Activated gamma-delta T cell treated with anti-CD3 and anti-CD28 coated beads, Interleukin-2, amount 50 U/mL, for 16 hours (primary cell): ENCODE data around the gene MLYCD.

Experiments
- DNase-seq: peaks from one replicate; pipeline ENCODE4 v3.0.0-alpha.2; 2020; ENCODE audit warnings: low read depth

The MLYCD gene

DNA sequence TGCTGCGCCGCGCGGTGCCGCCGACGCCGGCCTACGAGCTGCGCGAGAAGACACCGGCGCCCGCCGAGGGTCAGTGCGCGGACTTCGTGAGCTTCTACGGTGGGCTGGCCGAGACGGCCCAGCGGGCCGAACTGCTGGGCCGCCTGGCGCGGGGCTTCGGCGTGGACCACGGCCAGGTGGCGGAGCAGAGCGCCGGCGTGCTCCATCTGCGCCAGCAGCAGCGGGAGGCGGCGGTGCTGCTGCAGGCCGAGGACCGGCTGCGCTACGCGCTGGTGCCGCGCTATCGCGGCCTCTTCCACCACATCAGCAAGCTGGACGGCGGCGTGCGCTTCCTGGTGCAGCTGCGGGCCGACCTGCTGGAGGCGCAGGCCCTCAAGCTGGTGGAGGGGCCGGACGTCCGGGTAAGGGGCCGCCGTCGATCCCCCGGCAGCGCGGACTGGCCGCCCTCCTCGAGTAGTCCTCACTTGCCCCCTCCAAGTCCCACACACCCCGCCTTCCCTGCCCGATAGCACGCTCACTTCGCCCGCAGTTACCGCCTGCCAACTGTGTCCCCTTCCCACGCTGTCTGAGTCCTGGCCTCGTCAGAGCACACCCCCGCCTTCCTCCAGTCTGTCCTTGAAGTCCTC lies 470 bp downstream of the MLYCD start:
- DNase-seq = peak; percentile 40

DNA sequence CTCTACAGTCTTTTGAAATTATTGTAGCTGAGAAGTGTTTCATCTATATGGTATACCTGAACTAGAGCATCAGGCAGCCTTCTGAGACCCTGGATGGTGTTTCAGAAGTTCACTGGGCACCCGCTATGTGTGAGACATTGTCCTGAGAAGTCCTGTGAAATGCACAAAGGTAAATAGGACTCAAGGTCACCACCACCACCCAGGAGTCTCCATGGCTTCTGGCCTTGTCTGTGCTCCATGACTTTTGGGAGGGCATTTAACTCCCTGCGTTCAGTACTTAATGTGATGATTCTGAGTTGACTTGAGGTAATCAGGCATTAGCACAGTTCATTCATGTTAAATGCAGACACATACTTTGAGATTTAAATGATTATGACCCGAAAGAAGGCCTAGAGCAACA lies 1.1 kb downstream of the MLYCD start:
- no peak for DNase-seq

DNA sequence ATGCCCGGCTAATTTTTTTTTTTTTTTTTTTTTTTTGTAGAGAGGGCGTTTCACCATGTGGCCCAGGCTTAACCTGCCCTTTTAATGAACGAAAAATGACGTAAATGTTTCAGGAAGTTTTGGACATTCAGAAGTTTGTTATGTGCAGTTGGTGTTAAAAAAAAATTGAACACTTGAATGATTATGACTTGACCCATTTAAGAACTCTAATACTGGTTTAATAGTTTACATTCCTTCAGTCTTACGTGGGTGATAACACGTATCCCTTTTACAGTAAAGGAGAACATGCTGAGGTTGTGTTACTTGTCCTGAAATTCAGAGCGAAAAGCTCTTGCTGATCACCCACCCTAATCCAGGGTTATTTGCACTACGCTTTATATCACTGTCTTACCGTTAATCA lies 1.7 kb downstream of the MLYCD start:
- DNase-seq = no peak

DNA sequence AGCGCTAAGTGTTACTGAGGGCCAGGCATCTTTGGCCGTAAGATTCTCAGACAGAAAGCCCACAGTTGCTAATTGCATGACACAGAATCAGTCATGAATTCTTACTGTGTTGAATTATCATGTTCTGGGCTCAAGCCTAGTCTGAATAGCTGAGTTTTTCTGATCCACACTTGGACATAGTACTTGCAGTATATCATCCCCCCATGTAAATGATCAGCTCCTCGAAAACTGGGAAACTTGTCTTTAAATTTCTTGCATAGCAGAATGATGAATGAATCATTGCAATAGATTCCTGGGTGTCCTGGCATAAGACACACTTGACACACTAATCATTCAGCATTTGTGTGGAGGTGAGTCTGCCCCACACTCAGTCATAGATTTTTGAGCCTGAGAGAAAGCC lies 2.2 kb downstream of the MLYCD start:
- DNase-seq = no peak

DNA sequence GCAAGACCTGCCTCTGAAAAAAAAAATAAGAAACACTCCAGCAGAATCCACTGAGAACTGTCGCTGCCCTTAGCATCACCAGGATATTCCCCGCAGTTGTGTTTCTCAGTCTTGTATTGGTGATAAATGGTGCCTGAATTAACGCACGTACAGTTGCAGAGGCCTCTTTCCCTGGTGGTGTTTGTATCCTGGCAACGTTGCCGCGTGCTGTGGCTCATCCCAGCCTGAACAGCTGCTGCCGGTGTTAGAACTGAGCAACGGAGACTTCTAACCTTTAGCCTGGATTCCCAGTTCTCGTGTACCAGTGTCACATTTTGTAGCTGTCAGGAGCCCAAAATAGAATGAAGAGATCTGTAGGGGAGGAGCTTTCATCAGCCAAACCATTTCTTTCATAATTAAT lies 4.8 kb downstream of the MLYCD start:
- DNase-seq = no peak

DNA sequence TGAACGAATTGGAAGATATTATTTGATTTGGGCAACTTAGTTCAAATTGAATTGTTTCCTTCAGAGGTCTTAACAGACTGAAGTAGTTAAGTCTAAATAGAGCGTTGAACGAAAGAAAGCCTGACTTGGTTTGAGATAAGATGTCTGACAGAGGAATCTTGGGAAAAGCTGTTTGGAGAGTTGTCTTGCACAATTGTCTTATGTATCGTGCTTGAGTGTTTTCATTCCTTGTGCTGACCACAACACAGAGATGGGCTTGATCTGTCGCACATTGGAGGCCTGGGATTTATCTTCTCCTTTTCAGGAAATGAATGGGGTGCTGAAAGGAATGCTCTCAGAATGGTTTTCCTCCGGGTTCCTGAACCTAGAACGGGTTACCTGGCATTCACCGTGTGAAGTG lies 7.8 kb downstream of the MLYCD start:
- DNase-seq = no peak

DNA sequence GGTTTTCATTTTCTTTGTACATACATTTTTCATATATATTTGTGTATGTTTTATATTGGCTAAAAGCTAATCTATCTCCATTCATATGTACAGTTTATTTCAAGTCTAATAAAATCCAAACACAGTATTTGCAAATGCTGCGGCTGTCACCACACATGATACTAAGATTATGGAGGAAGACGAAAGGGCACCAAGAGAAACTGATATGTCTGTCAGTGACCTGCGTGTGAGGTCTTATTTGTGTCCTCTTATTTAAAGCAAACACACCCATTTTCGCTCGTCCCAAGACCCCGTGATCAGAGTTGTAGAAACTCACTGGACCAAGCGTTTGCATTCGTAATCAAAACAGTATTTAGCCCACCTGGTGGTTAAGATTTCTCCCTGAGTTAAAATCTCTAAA lies 8.2 kb downstream of the MLYCD start:
- DNase-seq = no peak

DNA sequence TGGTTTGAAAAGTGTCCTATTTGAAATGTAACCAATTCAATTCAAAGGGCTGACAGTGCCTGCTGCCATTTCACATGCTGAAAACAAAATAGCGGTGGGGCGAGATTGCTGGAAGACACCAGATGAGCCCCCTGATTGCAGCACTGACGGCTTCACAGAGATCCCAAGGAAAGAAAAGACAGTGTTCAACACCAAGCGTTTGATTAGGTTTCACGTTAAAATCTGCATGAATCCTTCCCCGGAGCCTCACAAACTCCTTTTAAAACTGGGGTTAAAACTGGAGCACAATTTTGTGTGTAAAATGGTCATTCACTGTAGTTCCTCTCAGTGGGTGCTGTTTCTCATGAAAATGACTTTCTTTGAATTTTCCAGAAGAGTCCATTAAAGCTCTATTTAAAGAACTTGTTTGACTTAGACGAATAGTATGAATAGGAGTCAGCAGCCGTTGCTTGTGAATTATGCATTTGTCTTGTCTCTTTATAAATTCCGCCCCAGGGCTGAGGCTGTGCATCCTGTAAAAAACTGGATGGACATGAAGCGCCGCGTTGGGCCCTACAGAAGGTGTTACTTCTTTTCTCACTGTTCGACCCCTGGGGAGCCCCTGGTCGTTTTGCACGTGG lies 8.8 kb downstream of the MLYCD start:
- no peak for DNase-seq

DNA sequence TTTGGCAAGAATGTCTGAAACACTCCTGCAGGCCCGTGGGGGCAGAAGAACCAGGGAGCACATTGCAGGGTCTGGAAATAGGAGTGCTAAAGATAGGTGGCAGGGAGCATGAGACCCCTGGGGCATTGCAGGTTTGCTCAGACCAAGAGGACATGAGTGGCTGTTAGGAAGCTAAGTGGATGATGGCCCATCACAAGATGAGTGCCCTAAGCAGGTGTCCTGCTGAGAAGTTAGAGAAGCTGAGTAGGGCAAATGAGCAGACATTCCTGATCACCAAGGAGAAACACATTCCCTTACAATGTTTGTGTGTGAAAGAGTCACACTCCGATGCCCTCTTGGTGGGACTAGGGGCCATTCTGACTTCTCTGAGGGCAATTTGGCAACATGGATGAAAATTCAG lies 9.9 kb downstream of the MLYCD start:
- DNase-seq = no peak

DNA sequence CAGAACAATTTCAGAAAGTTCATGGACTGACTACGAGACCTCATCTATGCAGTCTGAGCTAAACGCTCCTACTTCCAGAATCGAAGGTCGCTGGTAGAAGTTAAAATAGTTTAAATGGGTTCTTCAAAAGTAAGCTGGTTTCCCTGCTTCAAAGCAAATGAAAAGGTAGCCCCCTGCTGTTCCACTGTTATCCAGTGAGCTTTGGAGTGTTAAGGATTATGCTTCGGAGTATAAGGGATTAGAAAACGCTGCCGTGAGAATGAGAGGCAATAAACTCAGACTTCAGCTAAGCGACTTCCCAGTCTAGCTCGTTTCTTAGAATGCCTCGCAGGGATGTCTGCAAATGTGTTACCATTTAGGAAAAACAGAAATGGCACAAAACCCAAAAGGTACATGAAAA lies 12.4 kb downstream of the MLYCD start:
- no peak for DNase-seq

DNA sequence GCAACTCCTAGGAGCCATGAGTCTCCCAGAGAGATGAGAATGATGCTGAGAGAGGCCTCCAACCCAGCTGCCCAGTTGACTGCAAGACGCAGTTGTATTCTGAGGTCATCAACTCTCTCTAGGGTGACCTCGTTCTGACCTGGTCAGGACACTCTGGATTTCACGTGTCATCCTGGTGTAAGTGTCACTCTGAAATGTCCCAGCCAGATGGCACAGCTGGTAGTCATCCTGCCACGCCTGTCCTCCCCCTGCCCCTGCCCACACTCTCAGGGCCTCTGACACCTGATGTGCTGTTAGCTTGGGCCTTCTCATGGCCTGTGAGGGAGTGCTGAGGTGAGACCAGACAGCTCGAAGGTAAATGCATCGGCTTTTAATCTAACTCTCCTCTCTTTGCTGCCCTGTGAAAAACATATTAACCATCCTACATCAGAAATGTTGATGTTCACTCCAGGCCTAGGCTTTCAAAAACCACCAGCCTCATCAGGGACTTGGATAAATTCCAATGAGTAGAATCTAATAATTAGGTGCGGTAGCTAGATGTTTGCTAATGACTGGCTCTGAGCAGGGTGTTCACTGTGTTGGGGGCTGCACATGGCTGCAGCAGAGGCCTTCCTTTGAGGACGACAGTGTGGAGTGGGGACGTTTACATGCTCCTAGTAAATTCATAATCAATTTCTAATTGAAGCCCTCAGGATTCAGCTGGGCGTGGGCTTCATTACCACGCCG lies 13.8 kb downstream of the MLYCD start:
- DNase-seq = no peak

DNA sequence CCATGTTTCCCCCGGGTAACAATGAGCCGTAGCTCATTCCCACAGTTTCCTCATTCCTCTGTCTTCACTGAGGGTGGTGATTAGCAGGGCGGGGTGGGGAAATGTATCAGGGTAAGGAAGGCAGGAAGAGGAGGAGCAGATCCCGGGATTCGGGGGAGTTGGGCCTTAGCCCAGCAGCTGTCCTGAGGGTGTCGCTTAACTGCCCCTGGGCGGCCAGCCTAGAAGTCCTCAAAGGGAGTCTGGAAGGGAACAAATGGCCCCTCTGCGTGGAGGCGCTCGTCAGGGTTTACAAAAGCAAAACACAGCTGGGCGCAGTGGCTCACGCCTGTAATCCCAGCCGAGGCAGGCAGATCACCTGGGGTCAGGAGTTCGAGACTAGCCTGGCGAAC lies 14.3 kb downstream of the MLYCD start:
- no peak for DNase-seq

DNA sequence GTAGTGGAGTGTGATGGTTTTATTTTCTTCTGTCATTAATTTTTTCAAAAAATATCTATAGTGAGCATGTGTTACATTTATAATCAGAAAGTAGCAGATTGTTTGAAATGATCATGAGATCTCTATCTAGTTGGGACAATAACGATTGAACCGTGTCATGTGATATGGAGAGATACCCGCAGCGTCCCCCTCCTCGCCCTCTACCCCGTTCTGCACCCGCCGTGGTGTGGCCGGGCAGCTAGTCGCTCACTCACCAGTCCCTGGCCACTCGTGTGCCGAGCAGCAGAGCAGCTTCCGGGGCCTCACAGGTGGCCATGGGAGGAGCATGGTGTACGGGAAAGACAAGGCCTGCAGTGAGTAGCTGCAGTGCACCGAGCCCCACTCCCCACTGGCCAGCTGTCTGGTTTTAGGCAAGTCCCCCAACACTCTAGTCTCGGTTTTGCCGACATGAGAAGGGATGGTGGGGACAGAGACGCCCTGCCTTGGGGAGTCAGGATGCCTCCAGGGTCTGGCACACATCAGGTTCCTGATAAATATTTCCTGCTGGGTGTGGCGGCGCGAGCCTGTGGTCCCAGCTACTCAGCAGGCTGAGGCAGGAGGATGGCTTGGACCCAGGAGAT lies 15.3 kb downstream of the MLYCD start:
- no peak for DNase-seq

DNA sequence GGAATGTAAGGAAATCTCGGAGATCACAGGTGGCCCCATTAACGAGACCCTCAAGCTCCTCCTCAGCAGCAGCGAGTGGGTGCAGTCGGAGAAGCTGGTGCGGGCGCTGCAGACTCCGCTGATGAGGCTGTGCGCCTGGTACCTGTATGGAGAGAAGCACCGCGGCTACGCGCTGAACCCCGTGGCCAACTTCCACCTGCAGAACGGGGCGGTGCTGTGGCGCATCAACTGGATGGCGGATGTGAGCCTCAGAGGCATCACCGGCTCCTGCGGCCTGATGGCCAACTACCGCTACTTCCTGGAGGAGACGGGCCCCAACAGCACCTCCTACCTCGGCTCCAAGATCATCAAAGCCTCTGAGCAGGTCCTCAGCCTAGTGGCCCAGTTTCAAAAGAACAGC lies 16.2 kb downstream of the MLYCD start:
- no peak for DNase-seq

DNA sequence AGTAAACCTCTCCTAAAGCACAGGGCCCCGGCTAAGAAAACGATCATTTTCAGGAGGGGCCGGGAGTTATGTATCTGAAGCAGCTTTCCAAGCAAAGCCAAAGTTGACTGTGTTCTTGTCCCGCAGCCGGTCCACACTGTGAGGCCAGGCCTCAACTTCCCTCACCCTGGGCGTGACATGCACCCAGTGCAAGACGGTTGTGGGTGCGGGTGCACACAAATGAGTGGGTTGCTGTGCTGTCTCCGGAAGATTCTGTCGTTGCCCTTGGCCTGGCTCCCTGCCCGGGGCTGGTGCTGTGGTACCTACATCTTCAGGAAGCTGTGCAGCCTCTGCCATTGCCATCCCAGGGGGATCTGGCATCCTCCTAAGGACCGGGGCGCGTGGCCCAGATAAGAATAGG lies 16.6 kb downstream of the MLYCD start:
- no peak for DNase-seq

DNA sequence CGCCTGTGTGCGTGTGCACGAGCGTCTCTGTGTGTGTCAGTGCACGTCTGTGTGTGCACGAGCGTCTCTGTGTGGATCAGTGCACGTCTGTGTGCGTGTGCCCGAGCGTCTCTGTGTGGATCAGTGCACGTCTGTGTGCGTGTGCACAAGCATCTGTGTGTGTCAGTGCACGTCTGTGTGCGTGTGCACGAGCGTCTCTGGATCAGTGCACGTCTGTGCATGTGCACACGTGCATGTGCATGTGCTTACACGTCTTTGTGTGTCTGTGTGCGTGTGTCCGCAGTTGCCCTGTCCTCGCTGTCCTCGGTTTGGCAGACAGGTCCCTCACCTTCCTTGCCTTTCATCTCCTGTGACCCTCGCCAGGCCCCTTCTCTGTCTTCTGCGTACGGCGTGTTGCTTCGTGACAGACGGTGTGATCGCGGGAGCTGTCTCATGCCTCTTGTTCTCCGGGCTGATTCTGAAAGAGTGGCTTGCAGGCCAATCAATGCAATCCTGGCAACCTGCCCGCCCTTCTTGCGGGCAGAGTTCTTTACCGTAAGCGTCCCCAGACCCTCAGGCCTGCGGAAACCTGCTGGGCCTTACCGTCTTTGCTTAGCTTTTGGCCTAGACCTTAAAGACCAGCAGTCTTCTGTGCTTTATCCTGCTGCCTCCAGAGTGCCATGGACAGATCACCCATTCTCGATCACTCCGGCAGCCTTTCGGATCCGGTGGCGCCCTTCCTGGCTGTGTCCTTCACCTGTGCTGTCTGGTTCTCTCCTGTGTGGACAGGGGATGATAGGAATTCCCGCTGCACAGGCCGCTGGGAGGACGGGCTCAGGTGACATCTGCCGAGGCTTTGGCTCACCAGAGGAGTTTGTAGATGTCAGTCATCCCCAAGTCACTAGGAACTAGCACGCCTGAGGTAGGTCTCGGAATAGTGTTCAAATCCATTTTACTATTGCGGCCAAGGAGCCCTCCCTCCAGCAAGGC lies 18.5 kb downstream of the MLYCD start:
- DNase-seq = no peak

DNA sequence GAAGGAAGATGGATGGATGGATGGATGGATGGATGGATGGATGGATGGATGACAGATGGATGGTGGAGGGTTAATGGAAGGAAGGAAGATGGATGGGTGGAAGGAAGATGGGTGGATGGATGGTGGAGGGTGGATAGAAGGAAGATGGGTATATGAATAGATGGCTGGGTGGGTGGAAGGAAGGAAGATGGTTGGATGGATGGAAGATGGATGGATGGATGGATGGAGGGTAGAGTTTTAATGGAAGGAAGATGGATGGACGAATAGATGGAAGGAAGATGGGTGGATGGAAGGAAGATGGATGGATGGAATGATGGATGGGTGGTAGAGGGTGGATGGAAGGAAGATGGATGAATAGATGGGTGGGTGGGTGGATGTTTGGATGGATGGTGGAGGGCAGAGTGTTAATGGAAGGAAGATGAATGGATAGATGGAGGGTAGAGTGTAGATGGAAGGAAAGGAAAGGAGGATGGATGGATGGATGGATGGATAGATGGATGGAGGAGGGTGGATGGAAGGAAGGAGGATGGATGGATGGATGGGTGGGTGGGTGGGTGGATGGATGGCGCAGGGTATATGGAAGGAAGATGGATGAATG lies 22.1 kb downstream of the MLYCD start:
- DNase-seq = no peak

DNA sequence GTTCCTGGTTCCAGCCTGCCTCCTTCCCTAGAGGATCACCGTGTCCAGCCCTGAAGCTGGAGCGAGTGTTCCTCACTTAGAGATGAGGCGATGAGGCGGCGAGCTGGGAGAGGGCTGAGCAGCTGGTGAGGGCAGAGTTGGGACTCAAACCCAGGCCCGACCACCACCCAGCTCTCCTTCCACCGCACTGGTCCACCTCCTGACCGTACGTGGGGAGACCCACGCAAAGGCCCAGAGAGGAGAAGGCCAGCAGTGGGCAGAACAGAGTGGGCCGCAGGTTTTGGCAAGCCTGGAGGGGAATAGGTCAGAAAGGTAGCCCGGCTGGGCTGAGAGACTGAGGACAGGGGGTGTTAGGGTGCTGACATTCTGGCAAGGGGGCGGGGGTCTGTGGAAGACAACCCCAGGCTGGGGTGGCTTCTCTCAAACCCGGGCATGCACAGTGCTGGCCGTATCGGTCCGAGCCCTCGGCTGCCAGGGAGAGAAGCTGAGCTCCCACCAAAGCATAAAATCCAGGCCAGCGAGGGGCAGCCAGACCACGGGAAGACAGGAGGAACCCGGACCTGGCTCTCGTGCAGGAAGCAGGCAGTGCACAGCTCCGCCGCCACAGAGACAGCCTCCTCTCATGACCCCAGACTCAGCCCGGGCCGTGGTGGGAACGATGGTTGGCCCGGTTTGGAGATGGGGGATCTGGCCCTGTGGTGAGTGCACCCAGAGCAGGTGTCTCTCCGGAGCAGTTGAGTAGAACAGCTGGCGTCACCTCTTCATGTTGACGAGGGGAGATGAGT lies 24.9 kb downstream of the MLYCD start:
- DNase-seq = no peak

DNA sequence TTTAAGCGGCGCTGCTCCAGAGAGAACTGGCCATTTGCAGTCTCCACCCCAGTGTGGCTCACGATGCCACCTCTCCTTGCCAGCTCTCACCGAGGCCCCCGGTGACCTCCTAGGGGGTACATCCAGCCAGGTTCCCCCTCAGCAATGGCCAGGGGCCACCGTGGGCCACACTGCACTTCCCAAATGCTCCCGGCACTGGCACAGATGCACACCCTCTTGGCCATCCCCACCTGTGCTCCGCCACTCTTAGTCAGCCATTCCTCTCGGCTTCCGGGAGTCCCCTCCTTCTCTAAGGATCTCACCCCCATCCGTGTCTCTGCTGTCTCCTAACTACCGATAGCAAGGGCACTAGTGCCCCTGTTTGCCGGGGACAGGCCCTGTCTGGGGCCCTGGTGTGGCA lies 25.8 kb downstream of the MLYCD start:
- no peak for DNase-seq

DNA sequence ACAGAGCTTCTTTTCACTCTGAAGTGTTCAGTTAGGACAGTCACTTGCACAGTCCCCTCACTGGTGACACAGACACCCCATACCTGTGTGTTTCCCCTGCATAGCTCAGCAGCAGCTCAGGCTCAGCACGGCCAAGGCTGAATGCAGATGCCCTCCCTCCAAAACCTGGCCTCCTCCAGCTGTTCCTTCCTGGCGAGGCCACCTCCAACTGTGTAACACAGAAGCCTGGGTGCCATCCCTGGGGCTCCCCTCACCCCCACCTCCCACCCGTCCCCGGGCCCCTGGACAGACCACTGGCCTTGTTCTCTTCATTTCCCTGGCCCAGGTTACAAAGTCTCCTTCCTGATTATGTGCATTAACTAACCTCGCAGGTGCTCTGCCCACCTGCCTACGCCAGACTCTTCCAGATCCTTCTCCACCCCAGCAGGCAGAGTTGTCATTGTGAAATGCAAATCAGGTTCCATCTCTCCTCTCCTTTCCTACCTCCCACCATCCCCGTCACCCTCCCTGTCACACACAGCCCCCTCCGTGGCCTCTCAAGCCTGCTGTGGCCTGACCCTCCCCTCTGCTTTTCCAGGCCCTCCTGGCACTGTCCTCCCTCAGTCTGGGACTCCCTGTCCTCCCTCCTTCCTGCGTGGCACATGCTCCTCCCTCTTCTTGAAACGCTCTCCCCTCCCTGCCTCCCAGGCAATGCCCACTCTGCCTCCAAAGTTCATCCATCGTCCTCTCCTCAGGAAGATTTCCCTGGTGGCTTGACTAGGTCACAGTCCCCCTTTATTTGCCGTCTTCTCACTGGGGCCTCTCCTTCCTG lies 26.4 kb downstream of the MLYCD start:
- no peak for DNase-seq
